NCI-H2081 treated with DMSO at 0.1 percent for 48 hours (cell line): ENCODE measurements around the gene FRAS1.

Experiments
- DNase-seq: peaks from one replicate; lab custom pipeline; 2025; lab: John Stamatoyannopoulos, UW

Gene FRAS1

GRCh38 chr4:78551420-78552351 is 494.6 kb downstream of the FRAS1 start, which contains the start of gene ANXA3:
ANXA3 (plus strand) TSS chr4:78551770; CDS start chr4:78554474, 2,704 bp downstream.
- no peak for DNase-seq

GRCh38 chr4:78552389-78553042 is 495.4 kb downstream of the FRAS1 start:
- no peak for DNase-seq

- no peak for DNase-seq
Measured at GRCh38 chr4:78553043-78553396, 495.9 kb downstream of the FRAS1 start.

- no peak for DNase-seq
Measured at GRCh38 chr4:78553529-78554060, 496.5 kb downstream of the FRAS1 start.

GRCh38 chr4:78556665-78557064 is 499.5 kb downstream of the FRAS1 start:
- DNase-seq: no peak

GRCh38 chr4:78557841-78558240 is 500.7 kb downstream of the FRAS1 start:
- no peak for DNase-seq

GRCh38 chr4:78558410-78558809 is 501.3 kb downstream of the FRAS1 start:
- DNase-seq: no peak

- DNase-seq: no peak
Measured at GRCh38 chr4:78560296-78560963, 503.3 kb downstream of the FRAS1 start.

GRCh38 chr4:78561677-78562076 is 504.6 kb downstream of the FRAS1 start:
- no peak for DNase-seq

- no peak for DNase-seq
Measured at GRCh38 chr4:78562687-78563086, 505.6 kb downstream of the FRAS1 start.

- no peak for DNase-seq
Measured at GRCh38 chr4:78565971-78566372, 508.8 kb downstream of the FRAS1 start.

- DNase-seq: no peak
Measured at GRCh38 chr4:78566834-78567499, 509.8 kb downstream of the FRAS1 start.

- DNase-seq: no peak
Measured at GRCh38 chr4:78567500-78568060, 510.5 kb downstream of the FRAS1 start.

GRCh38 chr4:78568640-78569305 is 511.6 kb downstream of the FRAS1 start:
- no peak for DNase-seq

- no peak for DNase-seq
Measured at GRCh38 chr4:78569306-78569821, 512.2 kb downstream of the FRAS1 start.

- no peak for DNase-seq
Measured at GRCh38 chr4:78570117-78570516, 513.0 kb downstream of the FRAS1 start.

- DNase-seq: no peak
Measured at GRCh38 chr4:78571804-78572203, 514.7 kb downstream of the FRAS1 start.

GRCh38 chr4:78578674-78579425 is 521.7 kb downstream of the FRAS1 start:
- DNase-seq: no peak

GRCh38 chr4:78581618-78582017 is 524.5 kb downstream of the FRAS1 start:
- DNase-seq: no peak
